Stimulated activated naive B cell treated with anti-CD40 and anti-IgM and Interleukin-4, amounts not matched to agents 10 μg/mL and 1 μg/mL and 100 μg/mL, for 72 hours (primary cell): Measurements from ENCODE around the gene SEMA3B.
"Not testable (repeated sequence)": the region's sequence is repeated elsewhere in the genome, so short reads cannot be mapped to it uniquely, and the experiment has no call there.

ENCODE experiments used
- ATAC-seq, 2 donors: fragments of 150-1000 bp; cut with Tn5 transposase; replicated peaks; 2 replicates each; pipeline ENCODE4 v1.10.0; 2021; ENCODE audit warnings: moderate library complexity in 1 of 2
- DNase-seq: peaks from one replicate; pipeline ENCODE4 v3.0.0; 2021
- H3K27ac Mint-ChIP-seq: one replicate; pipeline ENCODE4 v1.8.0; 2022; ENCODE audit warnings: mild to moderate bottlenecking, mixed read lengths
- H3K27me3 Mint-ChIP-seq, 2 donors: one replicate each; pipeline ENCODE4 v1.8.0; 2022; ENCODE audit warnings: mixed read lengths in 2 of 2
- H3K36me3 Mint-ChIP-seq, 2 donors: one replicate each; pipeline ENCODE4 v1.8.0; 2022; ENCODE audit warnings: mixed read lengths in 2 of 2, mild to moderate bottlenecking in 1 of 2
- H3K4me1 Mint-ChIP-seq, 2 donors: one replicate each; pipeline ENCODE4 v1.8.0; 2022; ENCODE audit warnings: mixed read lengths in 2 of 2, mild to moderate bottlenecking in 1 of 2
- H3K4me3 Mint-ChIP-seq, 2 donors: one replicate each; pipeline ENCODE4 v1.8.0; 2022; ENCODE audit warnings: mild to moderate bottlenecking in 2 of 2, mixed read lengths in 2 of 2, moderate library complexity in 1 of 2
- H3K9me3 Mint-ChIP-seq, 2 donors: one replicate each; pipeline ENCODE4 v1.8.0; 2022; ENCODE audit warnings: mixed read lengths in 2 of 2, mild to moderate bottlenecking in 1 of 2

Gene SEMA3B

GRCh38 chr3:50276762-50277101 is 7.8 kb downstream of the SEMA3B start:
- ATAC-seq (no peak), DNase-seq (no peak)
- H3K9me3 Mint-ChIP-seq = no peaks in the 10 kb centered on the region
- peaks cover 20 to 34% of the 10 kb centered on the region in 2 donors for H3K4me1 Mint-ChIP-seq
- H3K27ac Mint-ChIP-seq = no peak overlapping the region
- no peak overlapping the region for H3K4me3 Mint-ChIP-seq
- no peaks in the 10 kb centered on the region for H3K36me3 Mint-ChIP-seq
- peaks cover 40 to 49% of the 10 kb centered on the region in 2 donors for H3K27me3 Mint-ChIP-seq

- no peak for DNase-seq
Observed at GRCh38 chr3:50278123-50278879, 9.4 kb downstream of the SEMA3B start.

GRCh38 chr3:50278880-50279224 is 9.9 kb downstream of the SEMA3B start, which contains the start of gene LSMEM2:
Gene LSMEM2, plus strand, starts transcription at chr3:50279087. Its CDS starts 27 bp downstream, at chr3:50279114.
- Mint-ChIP-seq H3K4me3 (no peak within 1 kb of the TSS), H3K36me3 (no peaks in the 10 kb centered on the region), H3K9me3 (no peaks in the 10 kb centered on the region), H3K27ac (no peak within 1 kb of the TSS), H3K27me3 (peaks cover 33 to 38% of the 10 kb centered on the region in 2 donors), H3K4me1 (peaks cover 14 to 26% of the 10 kb centered on the region in 2 donors)
- DNase-seq = no peak
- no peak for ATAC-seq

More at GRCh38 chr3:50278123-50278879, 9.4 kb downstream of the SEMA3B start:
- Mint-ChIP-seq H3K36me3 (no peaks in the 10 kb centered on the region), H3K4me1 (peaks cover 16 to 28% of the 10 kb centered on the region in 2 donors), H3K9me3 (no peaks in the 10 kb centered on the region), H3K27ac (no peak overlapping the region), H3K4me3 (no peak overlapping the region), H3K27me3 (peaks cover 35 to 43% of the 10 kb centered on the region in 2 donors)
- ATAC-seq = peak in 1 of 2 donors; percentile 22

- ATAC-seq (peak in 1 of 2 donors; percentile 23), DNase-seq (no peak)
- Mint-ChIP-seq H3K36me3 (no peaks in the 10 kb centered on the region), H3K27ac (no peak overlapping the region), H3K27me3 (peaks cover 28 to 32% of the 10 kb centered on the region in 2 donors), H3K9me3 (no peaks in the 10 kb centered on the region), H3K4me3 (no peak overlapping the region), H3K4me1 (peaks cover 10 to 20% of the 10 kb centered on the region in 2 donors)
Observed at GRCh38 chr3:50279255-50280016, 10.5 kb downstream of the SEMA3B start.

GRCh38 chr3:50284121-50284520 is 15.2 kb downstream of the SEMA3B start:
- H3K27ac Mint-ChIP-seq, ATAC-seq, H3K4me1 Mint-ChIP-seq, H3K4me3 Mint-ChIP-seq, H3K27me3 Mint-ChIP-seq, DNase-seq, H3K9me3 Mint-ChIP-seq: not testable (repeated sequence)
- peaks cover 18 to 26% of the 10 kb centered on the region in 2 donors for H3K36me3 Mint-ChIP-seq

GRCh38 chr3:50286322-50287227 is 17.6 kb downstream of the SEMA3B start:
- ATAC-seq = no peak
- Mint-ChIP-seq H3K27me3 (no peaks in the 10 kb centered on the region), H3K27ac (no peak overlapping the region), H3K36me3 (peaks cover 29 to 41% of the 10 kb centered on the region in 2 donors), H3K9me3 (no peaks in the 10 kb centered on the region), H3K4me3 (no peak overlapping the region), H3K4me1 (peaks cover 10 to 13% of the 10 kb centered on the region in 2 donors)
- DNase-seq = no peak

GRCh38 chr3:50287262-50287661 is 18.3 kb downstream of the SEMA3B start:
- H3K4me3 Mint-ChIP-seq = no peak overlapping the region
- no peaks in the 10 kb centered on the region for H3K9me3 Mint-ChIP-seq
- DNase-seq (no peak), ATAC-seq (no peak)
- H3K4me1 Mint-ChIP-seq = peaks cover 10 to 14% of the 10 kb centered on the region in 2 donors
- no peaks in the 10 kb centered on the region for H3K27me3 Mint-ChIP-seq
- H3K36me3 Mint-ChIP-seq = peaks cover 30 to 42% of the 10 kb centered on the region in 2 donors
- H3K27ac Mint-ChIP-seq = peak overlapping the region; percentile 43

GRCh38 chr3:50288387-50289007 is 19.6 kb downstream of the SEMA3B start:
- H3K4me3 Mint-ChIP-seq = no peak overlapping the region
- DNase-seq (no peak), ATAC-seq (no peak)
- H3K36me3 Mint-ChIP-seq = peaks cover 30 to 49% of the 10 kb centered on the region in 2 donors
- H3K27me3 Mint-ChIP-seq = no peaks in the 10 kb centered on the region
- no peak overlapping the region for H3K27ac Mint-ChIP-seq
- H3K9me3 Mint-ChIP-seq = no peaks in the 10 kb centered on the region
- H3K4me1 Mint-ChIP-seq = peaks cover 18 to 24% of the 10 kb centered on the region in 2 donors

GRCh38 chr3:50289130-50289529 is 20.2 kb downstream of the SEMA3B start:
- no peaks in the 10 kb centered on the region for H3K27me3 Mint-ChIP-seq
- H3K4me3 Mint-ChIP-seq = peak overlapping the region in 1 of 2 donors; percentile 32
- peaks cover 30 to 49% of the 10 kb centered on the region in 2 donors for H3K36me3 Mint-ChIP-seq
- ATAC-seq (no peak), DNase-seq (no peak)
- H3K9me3 Mint-ChIP-seq = no peaks in the 10 kb centered on the region
- no peak overlapping the region for H3K27ac Mint-ChIP-seq
- peaks cover 20 to 24% of the 10 kb centered on the region in 2 donors for H3K4me1 Mint-ChIP-seq

- H3K27me3 Mint-ChIP-seq = no peaks in the 10 kb centered on the region
- H3K9me3 Mint-ChIP-seq = no peaks in the 10 kb centered on the region
- no peak overlapping the region for H3K27ac Mint-ChIP-seq
- peaks cover 20 to 24% of the 10 kb centered on the region in 2 donors for H3K4me1 Mint-ChIP-seq
- ATAC-seq = no peak
- H3K4me3 Mint-ChIP-seq = peak overlapping the region; percentile 16 to 96
- no peak for DNase-seq
- peaks cover 29 to 49% of the 10 kb centered on the region in 2 donors for H3K36me3 Mint-ChIP-seq
Observed at GRCh38 chr3:50290161-50290641, 21.3 kb downstream of the SEMA3B start.

- ATAC-seq = peak; percentile 98
- H3K27ac Mint-ChIP-seq = peak within 1 kb of the TSS; percentile 96
- no peaks in the 10 kb centered on the region for H3K27me3 Mint-ChIP-seq
- H3K36me3 Mint-ChIP-seq = peaks cover 31 to 52% of the 10 kb centered on the region in 2 donors
- H3K9me3 Mint-ChIP-seq = no peaks in the 10 kb centered on the region
- H3K4me1 Mint-ChIP-seq = peaks cover 22 to 39% of the 10 kb centered on the region in 2 donors
- DNase-seq = peak; percentile 95
- peak within 1 kb of the TSS; percentile 89 to 96 for H3K4me3 Mint-ChIP-seq
Observed at GRCh38 chr3:50292159-50293078, 23.5 kb downstream of the SEMA3B start, which contains the start of gene IFRD2. Gene IFRD2, minus strand, starts transcription at chr3:50292429. Its CDS starts 155 bp downstream, at chr3:50292274.

GRCh38 chr3:50293079-50293801 is 24.3 kb downstream of the SEMA3B start:
- Mint-ChIP-seq H3K9me3 (no peaks in the 10 kb centered on the region), H3K36me3 (peaks cover 32 to 46% of the 10 kb centered on the region in 2 donors), H3K27me3 (no peaks in the 10 kb centered on the region), H3K4me1 (peaks cover 25 to 47% of the 10 kb centered on the region in 2 donors), H3K27ac (peak overlapping the region; percentile 96), H3K4me3 (peak overlapping the region; percentile 89 to 96)
- DNase-seq (no peak), ATAC-seq (no peak)
